Vagina (tissue), 2 donors: ENCODE data around the gene FXR2. TPM values are rescaled to one million over a fixed set of nuclear protein-coding genes. Genes with fewer than 3 reads are reported as not detected.
A peak's percentile ranks its signal among the peaks of the same experiment; 100 is the strongest.

Experiments used
- DNase-seq, 2 donors: peaks; one replicate each; pipeline ENCODE4 v3.0.0-alpha.2; 2017; ENCODE audit errors: extremely low spot score in 2 of 2
- H3K27ac ChIP-seq: fragments of 200-600 bp; sonication (generic); one replicate; pipeline ENCODE4 v1.5.1; 2019
- H3K27me3 ChIP-seq: fragments of 200-600 bp; sonication (generic); one replicate; pipeline ENCODE4 v1.5.1; 2019
- H3K36me3 ChIP-seq, 2 donors: fragments of 200-600 bp; sonication (generic); one replicate each; pipeline ENCODE4 v1.5.1; 2017 to 2019
- H3K4me1 ChIP-seq: fragments of 200-600 bp; sonication (generic); one replicate; pipeline ENCODE4 v1.5.1; 2019
- H3K4me3 ChIP-seq, 2 donors: fragments of 200-600 bp; sonication (generic); 1 replicate in 1 of 2; 2 replicates in 1 of 2; pipeline ENCODE4 v1.5.1; 2016 to 2019
- H3K9me3 ChIP-seq: fragments of 200-600 bp; sonication (generic); one replicate; pipeline ENCODE4 v1.5.1; 2019
- POLR2A ChIP-seq, 2 donors: fragments of 450-650 bp; IDR thresholded peaks; one replicate each; pipeline ENCODE4 v1.6.1; 2017; ENCODE audit warnings: antibody characterized with exemption in 2 of 2, mild to moderate bottlenecking in 2 of 2, moderate library complexity in 2 of 2
- POLR2AphosphoS5 ChIP-seq, 2 donors: sonication (generic); formaldehyde crosslinking; IDR thresholded peaks; one replicate each; pipeline ENCODE4 v1.9.0; 2017; ENCODE audit warnings: antibody characterized with exemption in 2 of 2, mild to moderate bottlenecking in 2 of 2, low read depth in 1 of 2; ENCODE audit not compliant: insufficient read depth in 1 of 2
- intact Hi-C: fragments of 100-400 bp; cut with DNase I; formaldehyde crosslinking; loops from one replicate; pipeline ENCODE4 v1.15.1; 2023
- total RNA-seq: library from RNA; depleted of rRNA; stranded (reverse); fragments of >200 nt; gene quantifications from one replicate; pipeline ENCODE4 v1.2.3, GENCODE V29; 2016
- TF ChIP-seq, protein P1 (sequence below), 3 experiments: fragments of 450-650 bp in 2 of 3; fragments of 200-600 bp in 1 of 3; sonication (generic) in 1 of 3; IDR thresholded peaks; one replicate each; pipeline ENCODE4 v1.5.1; 2017 to 2019; ENCODE audit warnings: antibody characterized with exemption in 3 of 3, mild to moderate bottlenecking in 2 of 3, moderate library complexity in 2 of 3

The FXR2 gene
- total RNA-seq, 1 donor from 2014 or later, result 36.1 TPM

DNA sequence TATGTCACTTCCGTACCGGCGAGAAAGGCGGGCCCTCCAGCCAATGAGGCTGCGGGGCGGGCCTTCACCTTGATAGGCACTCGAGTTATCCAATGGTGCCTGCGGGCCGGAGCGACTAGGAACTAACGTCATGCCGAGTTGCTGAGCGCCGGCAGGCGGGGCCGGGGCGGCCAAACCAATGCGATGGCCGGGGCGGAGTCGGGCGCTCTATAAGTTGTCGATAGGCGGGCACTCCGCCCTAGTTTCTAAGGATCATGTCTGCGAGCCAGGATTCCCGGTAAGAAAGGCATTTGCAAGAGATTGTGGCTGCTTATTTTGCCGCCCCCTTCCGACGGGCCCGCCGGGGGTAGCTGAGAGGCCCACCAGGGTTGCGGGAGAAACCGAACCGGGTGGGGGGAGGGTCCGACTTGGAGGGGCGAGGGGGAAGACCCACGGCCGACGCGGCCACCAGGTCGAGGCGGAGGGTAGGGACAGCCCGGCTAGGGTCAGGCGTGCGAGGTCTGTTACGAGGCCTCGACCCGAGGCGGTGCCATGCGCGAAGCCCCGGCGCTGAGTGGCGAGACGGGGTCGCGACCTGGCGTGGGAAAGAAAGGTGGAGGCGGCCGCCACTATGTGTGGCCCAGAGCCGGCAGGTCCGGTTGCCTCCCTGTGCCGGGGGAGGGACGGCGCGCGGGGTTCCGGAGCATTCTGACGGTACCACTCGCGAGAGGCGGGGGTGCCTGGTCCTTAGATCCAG lies 41.9 kb downstream of the FXR2 start:
- H3K36me3 ChIP-seq, result peaks cover 6 to 57% of the 10 kb centered on the region in 2 donors

DNA sequence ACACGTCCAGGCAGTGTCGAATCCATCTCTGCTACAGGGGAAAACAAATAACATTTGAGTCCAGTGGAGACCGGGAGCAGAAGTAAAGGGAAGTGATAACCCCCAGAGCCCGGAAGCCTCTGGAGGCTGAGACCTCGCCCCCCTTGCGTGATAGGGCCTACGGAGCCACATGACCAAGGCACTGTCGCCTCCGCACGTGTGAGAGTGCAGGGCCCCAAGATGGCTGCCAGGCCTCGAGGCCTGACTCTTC lies 42.4 kb downstream of the FXR2 start:
- Histone ChIP-seq H3K4me1 (peaks cover 32% of the 10 kb centered on the region), H3K27ac (peak overlapping the region; percentile 70), H3K9me3 (no peaks in the 10 kb centered on the region), H3K36me3 (peaks cover 3 to 54% of the 10 kb centered on the region in 2 donors), H3K27me3 (no peaks in the 10 kb centered on the region), H3K4me3 (peak overlapping the region; percentile 37 to 97)
- no peak for DNase-seq
- no peak for TF ChIP-seq POLR2AphosphoS5 (IDR thresholded peaks at IDR 0.05; ENCODE audit: insufficient read depth in 1 of 2, low read depth in 1 of 2)
- TF ChIP-seq, protein P1, sequence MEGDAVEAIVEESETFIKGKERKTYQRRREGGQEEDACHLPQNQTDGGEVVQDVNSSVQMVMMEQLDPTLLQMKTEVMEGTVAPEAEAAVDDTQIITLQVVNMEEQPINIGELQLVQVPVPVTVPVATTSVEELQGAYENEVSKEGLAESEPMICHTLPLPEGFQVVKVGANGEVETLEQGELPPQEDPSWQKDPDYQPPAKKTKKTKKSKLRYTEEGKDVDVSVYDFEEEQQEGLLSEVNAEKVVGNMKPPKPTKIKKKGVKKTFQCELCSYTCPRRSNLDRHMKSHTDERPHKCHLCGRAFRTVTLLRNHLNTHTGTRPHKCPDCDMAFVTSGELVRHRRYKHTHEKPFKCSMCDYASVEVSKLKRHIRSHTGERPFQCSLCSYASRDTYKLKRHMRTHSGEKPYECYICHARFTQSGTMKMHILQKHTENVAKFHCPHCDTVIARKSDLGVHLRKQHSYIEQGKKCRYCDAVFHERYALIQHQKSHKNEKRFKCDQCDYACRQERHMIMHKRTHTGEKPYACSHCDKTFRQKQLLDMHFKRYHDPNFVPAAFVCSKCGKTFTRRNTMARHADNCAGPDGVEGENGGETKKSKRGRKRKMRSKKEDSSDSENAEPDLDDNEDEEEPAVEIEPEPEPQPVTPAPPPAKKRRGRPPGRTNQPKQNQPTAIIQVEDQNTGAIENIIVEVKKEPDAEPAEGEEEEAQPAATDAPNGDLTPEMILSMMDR (IDR thresholded peaks at IDR 0.05), result no peak
- peak in 1 of 2 donors; percentile 7 for TF ChIP-seq POLR2A (IDR thresholded peaks at IDR 0.05)
- intact Hi-C loops, result no loop called here

More for the DNA sequence above, 41.9 kb downstream of the FXR2 start:
- no peaks in the 10 kb centered on the region for H3K9me3 ChIP-seq
- no peaks in the 10 kb centered on the region for H3K27me3 ChIP-seq
- H3K4me1 ChIP-seq, result peaks cover 32% of the 10 kb centered on the region
- H3K27ac ChIP-seq, result peak overlapping the region; percentile 99
- TF ChIP-seq POLR2AphosphoS5 (IDR thresholded peaks at IDR 0.05; ENCODE audit: insufficient read depth in 1 of 2, low read depth in 1 of 2) (peak; percentile 99), POLR2A (IDR thresholded peaks at IDR 0.05) (peak; percentile 79 to 98)
- TF ChIP-seq, protein P1 (IDR thresholded peaks at IDR 0.05), result no peak
- intact Hi-C loops, result no loop called here
- H3K4me3 ChIP-seq, result peak overlapping the region; percentile 97 to 100
- peak; percentile 100 for DNase-seq

DNA sequence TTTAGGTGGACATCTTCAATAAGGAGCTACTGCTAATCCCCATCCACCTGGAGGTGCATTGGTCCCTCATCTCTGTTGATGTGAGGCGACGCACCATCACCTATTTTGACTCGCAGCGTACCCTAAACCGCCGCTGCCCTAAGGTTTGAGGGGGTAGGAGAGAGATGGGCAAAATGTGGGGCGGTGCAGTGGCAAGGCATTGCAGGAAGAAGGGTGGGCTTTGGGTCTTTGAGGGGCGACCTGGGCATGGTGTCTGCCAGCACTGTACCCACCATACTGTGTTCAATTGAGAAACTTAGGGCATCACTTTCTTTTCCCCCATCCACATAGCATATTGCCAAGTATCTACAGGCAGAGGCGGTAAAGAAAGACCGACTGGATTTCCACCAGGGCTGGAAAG lies 44.3 kb downstream of the FXR2 start:
- H3K9me3 ChIP-seq, result no peaks in the 10 kb centered on the region
- DNase-seq, result peak in 1 of 2 donors; percentile 83
- peaks cover 2 to 52% of the 10 kb centered on the region in 2 donors for H3K36me3 ChIP-seq
- H3K4me1 ChIP-seq, result peaks cover 21% of the 10 kb centered on the region
- intact Hi-C loops, result no loop called here
- H3K27me3 ChIP-seq, result no peaks in the 10 kb centered on the region
- no peak overlapping the region for H3K27ac ChIP-seq
- TF ChIP-seq POLR2A (IDR thresholded peaks at IDR 0.05) (no peak), POLR2AphosphoS5 (IDR thresholded peaks at IDR 0.05; ENCODE audit: insufficient read depth in 1 of 2, low read depth in 1 of 2) (no peak)
- TF ChIP-seq, protein P1 (IDR thresholded peaks at IDR 0.05), result no peak
- H3K4me3 ChIP-seq, result no peak overlapping the region

DNA sequence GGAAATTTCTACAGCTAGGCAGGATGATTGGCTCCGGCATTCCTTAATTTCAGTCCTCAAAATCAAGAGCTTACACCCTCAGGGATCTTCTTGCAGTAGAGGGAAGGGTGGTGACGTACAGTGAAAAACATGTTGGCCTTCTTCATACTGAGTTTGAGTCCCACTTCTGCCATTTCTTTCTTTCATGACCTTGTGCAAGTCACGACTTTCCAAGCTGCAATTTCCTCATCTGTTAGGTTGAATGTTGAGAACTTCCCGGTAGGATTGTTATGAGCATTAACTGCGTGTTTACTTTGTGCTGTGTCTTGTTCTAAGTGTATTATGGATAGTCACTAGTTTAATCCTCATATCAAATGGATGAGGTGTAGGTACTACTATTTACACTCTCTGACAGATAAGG lies 45.1 kb downstream of the FXR2 start:
- TF ChIP-seq POLR2AphosphoS5 (IDR thresholded peaks at IDR 0.05; ENCODE audit: insufficient read depth in 1 of 2, low read depth in 1 of 2) (no peak), POLR2A (IDR thresholded peaks at IDR 0.05) (no peak)
- TF ChIP-seq, protein P1 (IDR thresholded peaks at IDR 0.05), result no peak
- Histone ChIP-seq H3K4me1 (peaks cover 14% of the 10 kb centered on the region), H3K36me3 (peaks cover 0 to 52% of the 10 kb centered on the region in 2 donors), H3K27me3 (no peaks in the 10 kb centered on the region), H3K4me3 (no peak overlapping the region), H3K27ac (no peak overlapping the region), H3K9me3 (no peaks in the 10 kb centered on the region)
- intact Hi-C loops, result loop anchor here (10.0 kb wide), 2 partner anchors 215 to 315 kb away; partner anchors contain the start of genes CTDNEP1, ELP5, KCTD11 and TMEM95
- no peak for DNase-seq
